HG03558 (cell line): ENCODE data around the gene INVS.
A peak's percentile ranks its signal among the peaks of the same experiment; 100 is the strongest.

Source experiments
- ATAC-seq: cut with Tn5 transposase; IDR thresholded peaks from one replicate; pipeline ENCODE4 v1.9.1; 2021; ENCODE audit warnings: moderate number of reproducible peaks; ENCODE audit not compliant: unreplicated experiment; ENCODE audit errors: extremely low read depth

The INVS gene

GRCh38 chr9:100186356-100186755 lies 87.3 kb downstream of the INVS start:
- ATAC-seq = no peak

GRCh38 chr9:100190339-100190738 lies 91.3 kb downstream of the INVS start:
- ATAC-seq = no peak

- ATAC-seq = no peak
Observed at GRCh38 chr9:100191264-100191663, 92.2 kb downstream of the INVS start.

GRCh38 chr9:100193078-100193477 lies 94.0 kb downstream of the INVS start:
- ATAC-seq = no peak

- no peak for ATAC-seq
Observed at GRCh38 chr9:100196215-100196614, 97.2 kb downstream of the INVS start.

GRCh38 chr9:100196828-100197227 lies 97.8 kb downstream of the INVS start:
- no peak for ATAC-seq

DNA sequence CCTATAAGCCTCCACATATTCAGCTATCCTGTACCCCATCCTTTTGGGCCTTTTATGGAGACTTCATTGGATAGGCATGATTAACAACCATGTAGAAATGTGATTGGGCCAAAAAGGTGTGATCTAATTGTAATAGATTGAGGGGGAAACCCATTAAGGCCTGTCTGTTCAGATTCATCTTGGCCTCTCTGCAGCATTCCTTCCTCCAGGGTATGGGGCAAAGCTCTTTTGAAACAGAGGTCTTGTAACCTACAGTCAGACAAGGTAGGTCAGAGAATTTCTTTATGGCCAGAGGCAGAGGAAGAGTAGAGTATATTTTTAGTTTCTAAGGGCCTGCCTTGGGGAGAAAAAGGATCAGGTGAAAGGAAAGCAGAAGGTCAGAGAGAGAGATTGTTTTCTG lies 98.5 kb downstream of the INVS start:
- no peak for ATAC-seq

GRCh38 chr9:100202806-100203205 lies 103.8 kb downstream of the INVS start:
- ATAC-seq = no peak

DNA sequence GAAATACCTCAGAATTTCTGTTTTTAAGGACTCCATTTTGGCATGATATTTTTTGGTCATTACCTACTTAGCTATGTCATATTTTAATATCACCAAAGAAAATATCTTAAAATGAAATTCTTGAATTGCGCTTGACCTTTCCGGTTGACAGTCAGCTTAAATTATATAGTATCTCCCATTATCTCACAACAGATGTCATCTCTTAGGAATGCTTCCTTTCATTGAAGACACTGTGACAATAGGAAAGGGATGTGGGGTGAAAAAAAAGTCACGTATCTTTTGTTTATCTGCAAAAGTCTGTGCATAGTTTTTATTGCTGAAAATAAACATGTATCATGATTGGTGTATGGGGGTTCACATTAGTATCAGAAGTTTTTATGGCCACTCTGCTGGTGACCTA lies 105.8 kb downstream of the INVS start:
- ATAC-seq = no peak

DNA sequence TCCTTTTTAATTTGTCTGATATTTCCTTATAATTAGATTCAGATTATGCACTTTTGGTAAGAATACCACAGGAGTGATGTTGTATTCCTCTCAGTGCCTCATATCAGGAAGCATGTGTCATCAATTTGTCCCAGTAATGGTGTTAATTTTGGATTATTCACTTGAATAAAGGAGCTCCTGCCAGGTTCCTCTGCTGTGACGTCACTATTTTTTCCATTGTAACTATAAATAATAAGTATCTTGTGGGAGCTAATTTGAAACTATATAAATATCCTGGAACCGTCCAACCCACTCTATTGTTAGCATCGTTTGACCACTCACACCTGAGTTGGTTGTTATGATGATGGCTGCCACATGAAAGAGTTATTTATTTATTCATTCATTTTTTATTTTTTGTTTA lies 107.9 kb downstream of the INVS start:
- no peak for ATAC-seq

GRCh38 chr9:100208673-100209072 lies 109.6 kb downstream of the INVS start:
- ATAC-seq = no peak

- no peak for ATAC-seq
Observed at GRCh38 chr9:100211476-100211875, 112.4 kb downstream of the INVS start.

DNA sequence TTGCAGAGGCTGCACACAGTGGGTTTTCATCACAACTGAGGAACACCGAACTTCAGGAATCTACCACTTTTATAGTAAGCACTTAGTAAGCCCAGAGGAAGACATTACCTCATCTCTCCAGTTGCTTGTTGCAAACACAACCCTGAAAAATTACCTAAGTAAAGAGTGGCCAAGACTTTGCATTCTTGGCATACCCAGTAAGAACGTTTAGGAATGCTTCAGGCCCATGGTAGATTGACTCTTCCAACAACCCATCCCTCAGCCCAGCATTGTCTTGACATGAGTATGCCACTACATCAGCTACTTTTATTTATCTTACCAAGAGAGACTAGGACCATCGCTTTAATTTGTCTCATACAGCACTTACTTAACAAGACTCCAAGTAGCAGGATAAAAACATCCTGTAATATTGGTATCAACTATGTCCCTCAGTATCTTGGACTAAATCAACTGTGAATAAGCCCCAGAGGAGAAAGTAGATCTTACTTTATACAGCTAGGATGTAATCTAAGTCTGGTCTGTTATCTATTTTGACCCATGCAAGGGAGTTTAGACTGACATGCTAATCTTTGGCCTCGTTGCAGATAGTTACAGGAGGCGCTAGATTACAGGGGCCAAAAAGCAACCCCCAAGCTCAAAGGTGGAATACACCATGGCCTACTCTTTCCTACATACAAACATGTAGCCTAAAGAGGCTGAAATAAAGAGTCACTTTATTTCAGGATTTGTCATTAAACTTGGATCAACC lies 114.9 kb downstream of the INVS start:
- ATAC-seq = no peak

DNA sequence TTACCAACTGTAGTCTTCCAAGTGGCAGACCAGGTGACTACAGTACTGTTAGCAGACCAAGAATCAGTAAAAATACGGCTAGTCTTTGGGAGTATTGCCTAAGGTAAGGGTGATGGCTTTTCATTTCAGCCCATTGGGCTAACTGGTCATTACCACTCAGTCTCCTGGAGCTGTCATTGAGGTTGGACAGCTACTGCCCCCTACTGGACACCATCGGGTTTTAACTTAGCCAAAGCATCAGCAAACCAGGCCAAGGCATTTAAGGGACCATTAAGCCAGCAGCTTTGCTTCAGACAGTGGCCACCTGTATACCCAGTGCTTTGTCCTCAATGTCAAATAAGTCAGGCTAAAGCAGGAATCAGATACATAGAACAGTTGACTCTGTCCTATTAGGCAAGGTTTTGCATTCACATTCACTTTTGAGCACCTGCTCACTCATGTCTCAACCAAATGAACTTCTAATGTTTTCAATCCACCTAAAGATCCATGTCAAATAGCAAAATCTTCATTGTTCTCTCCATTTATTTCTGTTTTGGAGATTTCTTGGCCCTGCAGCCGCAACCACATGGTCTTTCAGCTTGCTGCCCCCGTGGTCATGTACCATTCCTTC lies 117.2 kb downstream of the INVS start:
- peak; percentile 34 for ATAC-seq

GRCh38 chr9:100217536-100217935 lies 118.5 kb downstream of the INVS start:
- no peak for ATAC-seq

DNA sequence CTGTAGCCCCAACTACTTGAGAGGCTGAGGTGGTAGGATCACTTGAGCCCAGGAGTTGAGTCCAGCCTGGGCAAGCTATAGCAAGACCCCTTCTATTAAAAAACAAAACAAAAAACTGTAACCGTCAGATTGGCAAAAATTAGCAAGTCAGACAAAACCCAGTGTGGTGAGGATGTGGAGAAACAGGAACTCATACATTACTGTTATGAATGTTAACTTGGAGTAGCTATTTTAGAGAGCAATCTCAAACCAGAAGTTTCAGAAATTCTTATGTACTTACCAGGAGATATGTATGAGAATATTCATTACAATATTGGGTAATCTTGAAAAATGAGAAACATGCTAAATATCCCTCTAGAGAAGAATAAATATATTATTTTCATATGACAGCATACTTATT lies 120.3 kb downstream of the INVS start:
- ATAC-seq = peak; percentile 87

GRCh38 chr9:100220936-100221335 lies 121.9 kb downstream of the INVS start:
- ATAC-seq = no peak

DNA sequence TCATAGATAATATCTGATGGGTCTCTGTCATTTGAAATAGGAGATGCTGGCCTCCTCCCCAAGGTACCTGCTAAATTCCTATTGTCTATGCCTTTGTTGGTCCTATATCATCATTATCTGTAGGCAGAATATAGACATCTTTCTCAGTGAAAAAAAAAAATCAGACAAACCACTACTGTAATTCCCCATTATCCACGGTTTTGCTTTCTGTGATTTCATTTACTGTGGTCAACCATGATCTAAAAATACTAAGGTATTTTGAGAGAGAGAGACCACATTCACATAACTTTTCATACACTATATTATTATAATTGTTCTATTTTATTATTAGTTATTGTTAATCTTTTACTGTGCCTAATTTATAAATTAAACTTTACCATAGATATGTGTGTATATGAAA lies 122.5 kb downstream of the INVS start:
- no peak for ATAC-seq

DNA sequence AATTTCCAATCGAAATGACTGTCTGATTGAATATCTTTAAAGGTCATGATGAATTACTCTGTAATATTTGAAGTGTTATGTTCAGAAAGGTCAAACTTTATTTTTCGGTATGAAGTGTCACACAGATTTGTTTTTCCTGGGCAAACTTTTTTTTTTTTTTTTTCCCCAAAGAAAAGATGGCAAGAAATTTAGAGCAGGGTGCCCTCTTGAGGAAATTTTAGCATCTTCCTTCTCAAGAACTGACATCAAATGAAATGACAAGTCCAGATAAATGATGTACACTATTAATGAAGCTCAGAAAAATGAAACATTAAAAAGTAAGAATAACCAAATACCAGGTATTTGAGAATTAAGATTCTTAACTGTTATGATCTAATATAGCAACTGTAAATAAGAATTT lies 123.6 kb downstream of the INVS start:
- no peak for ATAC-seq

DNA sequence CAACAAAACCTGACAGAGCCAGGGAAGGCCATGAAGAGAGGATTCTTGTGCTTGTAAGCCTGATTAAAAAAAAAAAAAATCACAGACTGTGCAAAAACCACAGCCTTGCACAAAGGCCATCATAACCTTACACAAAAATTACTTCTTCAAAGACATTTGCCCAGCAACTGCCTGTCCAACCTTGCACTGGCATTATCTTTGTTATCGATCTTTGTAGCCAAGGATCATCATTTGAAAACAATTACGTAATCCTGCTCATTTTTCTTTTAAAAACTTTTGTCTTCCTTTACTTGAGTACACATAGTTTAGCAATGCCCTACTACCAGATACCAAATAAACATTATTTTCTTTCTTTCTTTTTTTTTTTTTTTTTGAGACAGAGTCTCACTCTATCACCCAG lies 128.6 kb downstream of the INVS start:
- ATAC-seq = no peak

GRCh38 chr9:100228352-100228869 lies 129.4 kb downstream of the INVS start:
- no peak for ATAC-seq

- ATAC-seq = no peak
Observed at GRCh38 chr9:100229136-100229535, 130.1 kb downstream of the INVS start.
